ENCODE results near the gene POLR3E.

DNA sequence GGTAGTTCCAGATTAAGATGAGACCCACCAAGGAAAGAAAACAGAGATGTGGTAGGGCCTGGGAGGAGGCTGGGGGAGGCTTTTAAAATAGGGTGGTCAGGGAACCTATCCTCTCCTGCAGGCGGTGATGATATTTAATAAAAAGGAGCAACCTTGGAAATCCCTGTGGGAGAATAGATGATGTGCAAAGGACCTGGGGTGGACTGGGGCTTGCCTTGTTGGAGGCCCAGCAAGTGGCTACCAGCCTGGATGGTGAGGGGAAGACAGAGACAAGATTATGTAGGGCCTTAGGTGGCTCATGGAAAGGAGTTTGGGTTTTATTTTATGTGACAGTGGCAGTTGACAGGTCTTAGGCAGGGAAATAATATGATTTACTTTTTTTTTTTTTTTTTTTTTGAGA, 1.8 kb downstream of the POLR3E start:
- no peak for TF ChIP-seq CTCF (conservative IDR thresholded peaks at IDR 0.05)
- TF ChIP-seq ZFX (IDR thresholded peaks at IDR 0.05), result no peak

Data from C4-2B (cell line).